Stimulated activated naive CD8-positive, alpha-beta T cell treated with anti-CD3 and anti-CD28 coated beads, Interleukin-15, amount 100 ng/mL, for 72 hours (primary cell): ENCODE data around the gene MROH9.

Experiments used
- ATAC-seq: fragments of 150-1000 bp; cut with Tn5 transposase; 2 replicates; pipeline ENCODE4 v1.10.0; 2021; ENCODE audit warnings: mild to moderate bottlenecking, moderate library complexity
- DNase-seq, 2 donors: peaks; one replicate each; pipeline ENCODE4 v3.0.0; 2021 to 2022
- H3K27ac Mint-ChIP-seq, 2 donors: one replicate each; pipeline ENCODE4 v1.8.0; 2022; ENCODE audit warnings: mild to moderate bottlenecking in 2 of 2, mixed read lengths in 2 of 2, moderate library complexity in 2 of 2
- H3K27me3 Mint-ChIP-seq: one replicate; pipeline ENCODE4 v1.8.0; 2022; ENCODE audit warnings: mixed read lengths
- H3K4me1 Mint-ChIP-seq: one replicate; pipeline ENCODE4 v1.8.0; 2022; ENCODE audit warnings: mild to moderate bottlenecking, mixed read lengths
- H3K4me3 Mint-ChIP-seq, 2 donors: one replicate each; pipeline ENCODE4 v1.8.0; 2022; ENCODE audit warnings: mild to moderate bottlenecking in 2 of 2, mixed read lengths in 2 of 2, moderate library complexity in 1 of 2
- H3K9me3 Mint-ChIP-seq, 2 donors: one replicate each; pipeline ENCODE4 v1.8.0; 2022; ENCODE audit warnings: mixed read lengths in 2 of 2

The MROH9 gene

DNA sequence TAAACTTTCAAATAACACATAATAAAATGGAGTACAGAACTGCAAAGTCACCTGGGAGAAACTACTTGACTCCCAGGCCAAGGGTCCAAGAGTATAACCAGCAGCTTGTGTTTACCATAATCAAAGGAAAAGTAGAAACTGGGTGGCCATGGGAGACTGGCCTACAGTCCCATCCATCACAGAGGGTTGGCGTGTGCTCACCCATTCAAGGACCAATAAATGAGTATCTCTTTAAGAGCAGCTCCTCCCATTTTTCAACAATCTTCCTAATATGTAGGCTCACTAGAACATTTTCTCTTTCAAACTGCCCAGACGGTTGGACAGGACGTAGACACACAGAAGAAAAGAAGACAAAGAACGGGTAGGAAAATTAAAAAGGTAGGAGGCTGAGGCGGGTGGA, 155.3 kb downstream of the MROH9 start, which contains the start of gene FMO3:
FMO3 (plus strand) TSS at position 302 of the 400 bp plus-strand sequence. CDS start 1,754 bp downstream, outside the sequence.
- Mint-ChIP-seq H3K4me1 (no peaks in the 10 kb centered on the region), H3K4me3 (no peak within 1 kb of the TSS), H3K9me3 (no peaks in the 10 kb centered on the region), H3K27me3 (no peaks in the 10 kb centered on the region), H3K27ac (no peak within 1 kb of the TSS)
- ATAC-seq (no peak), DNase-seq (no peak)

DNA sequence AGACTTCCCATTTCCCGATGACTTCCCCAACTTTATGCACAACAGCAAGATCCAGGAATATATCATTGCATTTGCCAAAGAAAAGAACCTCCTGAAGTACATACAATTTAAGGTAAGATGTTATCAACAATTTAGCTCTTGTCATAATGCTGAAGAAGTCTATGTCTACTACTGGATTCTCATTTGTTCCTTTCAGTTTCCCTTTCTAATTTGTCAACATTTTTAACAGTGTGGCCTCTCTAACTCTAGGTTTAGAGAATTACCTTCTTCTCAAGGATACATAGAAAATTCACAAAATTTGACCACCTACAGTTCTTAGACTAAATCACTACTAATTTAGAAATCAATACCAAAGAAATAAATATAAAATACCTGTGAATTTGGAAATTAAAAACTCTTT, 168.5 kb downstream of the MROH9 start:
- Mint-ChIP-seq H3K4me3 (no peak overlapping the region), H3K4me1 (no peaks in the 10 kb centered on the region), H3K27me3 (peaks cover 8% of the 10 kb centered on the region), H3K9me3 (peaks cover 0 to 8% of the 10 kb centered on the region in 2 donors), H3K27ac (no peak overlapping the region)
- ATAC-seq (no peak), DNase-seq (no peak)

DNA sequence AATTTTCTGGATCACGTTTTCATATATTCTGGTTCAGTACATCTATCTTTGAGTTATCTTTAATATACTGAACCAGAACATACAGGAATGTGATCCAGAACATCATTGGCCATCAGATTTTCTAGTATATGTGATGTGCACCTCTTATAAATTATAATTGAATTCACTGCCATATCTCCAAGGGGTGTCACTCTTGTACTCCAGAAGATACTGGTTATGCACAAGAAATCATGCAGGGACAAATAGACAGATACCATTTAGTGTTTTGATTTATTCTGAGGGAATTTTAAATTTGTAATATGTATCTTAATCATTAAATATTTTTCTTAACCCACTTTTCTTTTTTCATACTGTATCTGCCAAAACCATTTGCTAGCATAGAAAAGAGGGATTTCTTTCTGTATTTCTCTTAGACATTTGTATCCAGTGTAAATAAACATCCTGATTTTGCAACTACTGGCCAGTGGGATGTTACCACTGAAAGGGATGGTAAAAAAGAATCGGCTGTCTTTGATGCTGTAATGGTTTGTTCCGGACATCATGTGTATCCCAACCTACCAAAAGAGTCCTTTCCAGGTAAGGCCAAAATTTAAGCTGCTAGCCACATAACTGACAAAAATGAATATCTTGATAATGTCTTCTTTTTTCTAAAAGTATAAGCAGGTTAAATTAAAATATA, 172.1 kb downstream of the MROH9 start:
- ATAC-seq = no peak
- H3K27ac Mint-ChIP-seq = no peak overlapping the region
- DNase-seq = no peak
- peaks cover 13% of the 10 kb centered on the region for H3K27me3 Mint-ChIP-seq
- no peak overlapping the region for H3K4me3 Mint-ChIP-seq
- H3K9me3 Mint-ChIP-seq = no peaks in the 10 kb centered on the region
- H3K4me1 Mint-ChIP-seq = no peaks in the 10 kb centered on the region

DNA sequence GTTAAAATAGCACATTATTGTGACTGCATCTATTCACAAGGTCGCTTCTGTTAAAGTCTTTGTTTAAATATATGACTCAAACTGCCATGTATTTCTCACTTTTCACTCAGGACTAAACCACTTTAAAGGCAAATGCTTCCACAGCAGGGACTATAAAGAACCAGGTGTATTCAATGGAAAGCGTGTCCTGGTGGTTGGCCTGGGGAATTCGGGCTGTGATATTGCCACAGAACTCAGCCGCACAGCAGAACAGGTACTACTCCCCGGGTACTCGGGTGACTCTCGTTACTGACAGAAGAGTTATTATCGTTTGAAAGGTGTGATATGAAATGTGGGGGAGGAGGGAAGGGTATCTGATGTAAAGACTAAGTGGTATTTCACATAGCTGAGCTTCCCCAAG, 172.6 kb downstream of the MROH9 start:
- ATAC-seq = no peak
- no peaks in the 10 kb centered on the region for H3K4me1 Mint-ChIP-seq

DNA sequence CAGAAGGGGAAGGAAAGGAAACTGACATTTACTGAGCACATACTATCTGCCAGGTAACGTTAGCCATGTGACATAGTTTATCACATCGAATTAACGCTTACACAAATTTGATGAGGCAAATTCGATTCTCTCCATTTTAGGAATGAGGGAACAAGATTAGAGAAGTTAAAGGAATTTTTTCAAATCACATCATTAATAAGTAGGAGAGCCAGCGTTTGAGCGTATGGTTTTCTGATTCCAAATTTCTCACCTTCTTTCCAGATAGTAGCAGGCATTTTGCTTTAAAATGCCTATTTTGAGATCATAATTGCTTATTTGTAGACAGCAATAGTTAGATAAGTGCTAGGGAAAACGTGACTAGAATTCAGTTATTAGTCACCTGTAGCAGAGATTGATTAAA, 174.6 kb downstream of the MROH9 start:
- no peak overlapping the region for H3K4me3 Mint-ChIP-seq
- no peak for DNase-seq
- ATAC-seq = no peak
- no peaks in the 10 kb centered on the region for H3K9me3 Mint-ChIP-seq
- H3K4me1 Mint-ChIP-seq = no peaks in the 10 kb centered on the region
- no peak overlapping the region for H3K27ac Mint-ChIP-seq
- H3K27me3 Mint-ChIP-seq = peaks cover 36% of the 10 kb centered on the region

More for the DNA sequence above, 172.6 kb downstream of the MROH9 start:
- no peak overlapping the region for H3K4me3 Mint-ChIP-seq
- H3K27ac Mint-ChIP-seq = no peak overlapping the region
- H3K27me3 Mint-ChIP-seq = peaks cover 19% of the 10 kb centered on the region
- DNase-seq = no peak
- H3K9me3 Mint-ChIP-seq = no peaks in the 10 kb centered on the region

DNA sequence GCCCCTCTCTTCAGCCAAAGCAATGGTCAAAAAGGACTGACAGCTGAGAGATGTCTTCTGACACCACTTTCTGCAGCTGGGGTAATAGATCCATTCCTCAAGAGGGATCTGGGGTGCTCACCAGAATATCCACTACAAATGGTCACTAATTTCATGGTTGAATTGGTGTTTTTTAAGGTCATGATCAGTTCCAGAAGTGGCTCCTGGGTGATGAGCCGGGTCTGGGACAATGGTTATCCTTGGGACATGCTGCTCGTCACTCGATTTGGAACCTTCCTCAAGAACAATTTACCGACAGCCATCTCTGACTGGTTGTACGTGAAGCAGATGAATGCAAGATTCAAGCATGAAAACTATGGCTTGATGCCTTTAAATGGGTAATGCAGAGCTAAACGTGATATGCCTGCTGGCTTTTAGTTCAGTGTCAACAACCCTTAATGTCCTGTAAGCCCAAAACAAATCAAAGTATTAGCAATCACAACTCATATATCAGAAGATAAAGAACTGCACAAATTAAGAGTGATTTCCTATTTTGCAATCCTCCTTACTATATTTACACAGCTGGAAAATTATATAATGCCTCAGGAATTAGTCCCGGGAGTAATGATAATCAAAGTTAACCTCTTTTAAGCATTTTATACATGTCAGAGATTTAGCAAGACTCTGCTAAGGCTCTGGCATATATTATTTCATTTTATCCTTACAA, 175.4 kb downstream of the MROH9 start:
- Mint-ChIP-seq H3K4me1 (no peaks in the 10 kb centered on the region), H3K4me3 (no peak overlapping the region), H3K27me3 (peaks cover 39% of the 10 kb centered on the region)

DNA sequence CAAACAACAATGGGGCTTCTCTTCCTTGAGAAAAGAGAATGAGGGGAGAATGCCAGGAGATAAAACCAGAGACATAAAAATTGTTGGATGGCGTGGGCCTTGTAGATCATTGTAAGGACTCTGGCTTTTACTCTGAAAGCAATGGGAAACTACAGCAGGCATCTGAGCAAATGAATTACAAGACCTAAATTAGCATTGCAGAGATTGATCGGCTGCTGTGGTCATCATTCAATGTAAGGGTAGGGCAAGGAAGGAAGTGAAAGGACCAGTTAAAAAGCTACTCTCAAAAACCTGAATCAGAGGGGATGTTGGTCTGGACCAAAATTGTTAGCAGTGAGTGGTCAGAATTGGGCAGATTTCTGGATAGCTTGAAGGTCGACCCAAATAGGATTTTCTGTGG, 176.8 kb downstream of the MROH9 start:
- Mint-ChIP-seq H3K4me1 (no peaks in the 10 kb centered on the region), H3K9me3 (no peaks in the 10 kb centered on the region), H3K4me3 (no peak overlapping the region), H3K27ac (no peak overlapping the region), H3K27me3 (peaks cover 39% of the 10 kb centered on the region)
- DNase-seq (no peak), ATAC-seq (no peak)

More for the DNA sequence above, 175.4 kb downstream of the MROH9 start:
- Mint-ChIP-seq H3K9me3 (no peaks in the 10 kb centered on the region), H3K27ac (no peak overlapping the region)
- DNase-seq (no peak), ATAC-seq (no peak)

DNA sequence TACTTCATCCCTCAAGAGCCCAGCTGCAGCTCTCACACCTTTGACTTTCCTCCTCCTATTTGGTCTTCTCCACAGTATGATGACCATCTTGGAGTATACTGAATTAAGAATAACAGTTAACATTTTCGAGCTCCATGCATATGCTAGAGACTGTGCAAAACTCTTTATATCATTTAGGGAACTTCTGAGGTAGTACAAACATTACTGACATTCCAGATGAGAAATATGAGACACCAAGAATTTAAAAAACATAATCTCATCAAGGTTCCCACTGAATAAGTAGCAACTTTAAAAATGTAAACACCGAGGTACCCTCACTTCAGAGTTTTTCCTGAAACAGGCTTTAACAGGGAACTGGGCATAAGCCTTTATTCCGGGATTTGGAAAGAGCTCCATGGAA, 178.0 kb downstream of the MROH9 start:
- Mint-ChIP-seq H3K4me3 (no peak overlapping the region), H3K27me3 (peaks cover 39% of the 10 kb centered on the region), H3K4me1 (no peaks in the 10 kb centered on the region), H3K9me3 (no peaks in the 10 kb centered on the region), H3K27ac (no peak overlapping the region)
- ATAC-seq (no peak), DNase-seq (no peak)
